Gastrocnemius medialis (tissue), 4 donors: ENCODE measurements around the gene MKNK2. TPM values are rescaled to one million over a fixed set of nuclear protein-coding genes. Genes with fewer than 3 reads are reported as not detected.

ENCODE experiments used
- ATAC-seq, 2 donors: fragments of 150-250 bp; one replicate each; pipeline ENCODE4 v1.9.1; 2016
- DNase-seq, 2 donors: peaks; one replicate each; pipeline ENCODE4 v3.0.0-alpha.2; 2019
- H3K27ac ChIP-seq, 4 donors: fragments of 200-600 bp; sonication (generic); 1 replicate in 1 of 4; 2 replicates in 3 of 4; pipeline ENCODE4 v1.5.1; 2016 to 2018; ENCODE audit warnings: mild to moderate bottlenecking in 2 of 4, moderate library complexity in 1 of 4
- H3K27me3 ChIP-seq, 3 donors: fragments of 200-600 bp; sonication (generic) in 2 of 3; 1 replicate in 1 of 3; 2 replicates in 2 of 3; pipeline versions ENCODE4 v1.5.1 to v1.6.0; 2016 to 2019; ENCODE audit warnings: mild to moderate bottlenecking in 1 of 3, moderate library complexity in 1 of 3
- H3K36me3 ChIP-seq, 2 donors: fragments of 200-600 bp; sonication (generic) in 1 of 2; one replicate each; pipeline ENCODE4 v1.5.1; 2017 to 2018
- H3K4me1 ChIP-seq, 2 donors: fragments of 200-600 bp; sonication (generic) in 1 of 2; one replicate each; pipeline ENCODE4 v1.5.1; 2016 to 2017; ENCODE audit warnings: mild to moderate bottlenecking in 2 of 2
- H3K4me3 ChIP-seq, 4 donors: fragments of 200-600 bp; sonication (generic) in 3 of 4; 1 replicate in 1 of 4; 2 replicates in 3 of 4; pipeline ENCODE4 v1.5.1; 2016 to 2019; ENCODE audit warnings: mild to moderate bottlenecking in 2 of 4
- H3K9me3 ChIP-seq, 3 donors: fragments of 200-600 bp; sonication (generic) in 2 of 3; 1 replicate in 1 of 3; 2 replicates in 2 of 3; pipeline ENCODE4 v1.5.1; 2016 to 2019
- CTCF ChIP-seq, 5 experiments: fragments of 450-650 bp in 3 of 5; fragments of 200-600 bp in 2 of 5; sonication (generic) in 2 of 5; IDR thresholded peaks in 4 of 5; conservative IDR thresholded peaks in 1 of 5; 1 replicate in 4 of 5; 2 replicates in 1 of 5; pipeline ENCODE4 v1.5.1; 2016 to 2019; ENCODE audit warnings: antibody characterized with exemption in 5 of 5, mild to moderate bottlenecking in 3 of 5, moderate library complexity in 3 of 5
- POLR2A ChIP-seq, 2 donors: fragments of 450-650 bp; IDR thresholded peaks; one replicate each; pipeline ENCODE4 v1.6.1; 2017; ENCODE audit warnings: antibody characterized with exemption in 2 of 2, mild to moderate bottlenecking in 2 of 2, moderate library complexity in 2 of 2
- in situ Hi-C, 4 donors: fragments of 200-750 bp; cut with MboI; loops; one replicate each; pipeline versions ENCODE4 v1.15.0 to v1.8.0; 2017; ENCODE audit warnings: low sequenced_read_pairs in 4 of 4
- intact Hi-C: fragments of 100-400 bp; cut with DNase I; formaldehyde crosslinking; loops from one replicate; pipeline ENCODE4 v1.15.1; 2023; ENCODE audit warnings: low total_unique reads
- total RNA-seq, 4 donors: library from RNA; depleted of rRNA; stranded (reverse); fragments of >200 nt; gene quantifications; one replicate each; pipeline versions ENCODE4 v1.1.0 to v1.2.3, GENCODE V29; 2016

MKNK2 gene
- total RNA-seq, 4 donors from 2014 or later: 1,858 to 2,149 (median 1,965) TPM

GRCh38 chr19:2076526-2076944 is 25.5 kb upstream of the MKNK2 start:
- H3K9me3 ChIP-seq: no peaks in the 10 kb centered on the region
- in situ Hi-C loops: loop anchor here in 1 of 4 donors (10.0 kb wide), 1 partner anchor 142 kb away; no protein-coding TSS in a partner anchor
- ATAC-seq: no peak
- no peaks in the 10 kb centered on the region for H3K27me3 ChIP-seq
- no peak overlapping the region for H3K27ac ChIP-seq
- H3K36me3 ChIP-seq: peaks cover 0 to 70% of the 10 kb centered on the region in 2 donors
- TF ChIP-seq CTCF (IDR thresholded peaks at IDR 0.05 in 4 of 5, conservative IDR thresholded peaks at IDR 0.05 in 1 of 5) (no peak), POLR2A (IDR thresholded peaks at IDR 0.05) (no peak)
- intact Hi-C loops: no loop called here
- no peak for DNase-seq
- H3K4me3 ChIP-seq: no peak overlapping the region
- no peaks in the 10 kb centered on the region for H3K4me1 ChIP-seq

GRCh38 chr19:2072757-2073551 is 21.9 kb upstream of the MKNK2 start:
- Histone ChIP-seq H3K27me3 (no peaks in the 10 kb centered on the region), H3K27ac (no peak overlapping the region), H3K4me3 (no peak overlapping the region), H3K36me3 (peaks cover 0 to 63% of the 10 kb centered on the region in 2 donors), H3K9me3 (no peaks in the 10 kb centered on the region), H3K4me1 (no peaks in the 10 kb centered on the region)
- ATAC-seq: no peak
- no peak for DNase-seq
- TF ChIP-seq POLR2A (IDR thresholded peaks at IDR 0.05) (no peak), CTCF (IDR thresholded peaks at IDR 0.05 in 4 of 5, conservative IDR thresholded peaks at IDR 0.05 in 1 of 5) (no peak)
- intact Hi-C loops (no loop called here), in situ Hi-C loops (loop anchor here in 1 of 4 donors (10.0 kb wide), 1 partner anchor 138 kb away; no protein-coding TSS in a partner anchor)

GRCh38 chr19:2070986-2071673 is 20.1 kb upstream of the MKNK2 start:
- intact Hi-C loops: no loop called here
- in situ Hi-C loops: loop anchor here in 1 of 4 donors (10.0 kb wide), 1 partner anchor 136 kb away; no protein-coding TSS in a partner anchor
- Histone ChIP-seq H3K36me3 (peaks cover 0 to 45% of the 10 kb centered on the region in 2 donors), H3K27ac (no peak overlapping the region), H3K4me1 (no peaks in the 10 kb centered on the region), H3K9me3 (no peaks in the 10 kb centered on the region), H3K4me3 (no peak overlapping the region), H3K27me3 (no peaks in the 10 kb centered on the region)
- TF ChIP-seq POLR2A (IDR thresholded peaks at IDR 0.05) (no peak), CTCF (IDR thresholded peaks at IDR 0.05 in 4 of 5, conservative IDR thresholded peaks at IDR 0.05 in 1 of 5) (no peak)
- no peak for ATAC-seq
- no peak for DNase-seq

GRCh38 chr19:2070436-2070827 is 19.4 kb upstream of the MKNK2 start:
- TF ChIP-seq POLR2A (IDR thresholded peaks at IDR 0.05) (no peak), CTCF (IDR thresholded peaks at IDR 0.05 in 4 of 5, conservative IDR thresholded peaks at IDR 0.05 in 1 of 5) (no peak)
- no peaks in the 10 kb centered on the region for H3K9me3 ChIP-seq
- peaks cover 0 to 2% of the 10 kb centered on the region in 2 donors for H3K4me1 ChIP-seq
- H3K27me3 ChIP-seq: no peaks in the 10 kb centered on the region
- no peak for ATAC-seq
- no peak for DNase-seq
- intact Hi-C loops (no loop called here), in situ Hi-C loops (loop anchor here in 1 of 4 donors (10.0 kb wide), 1 partner anchor 136 kb away; no protein-coding TSS in a partner anchor)
- no peak overlapping the region for H3K4me3 ChIP-seq
- peaks cover 0 to 44% of the 10 kb centered on the region in 2 donors for H3K36me3 ChIP-seq
- H3K27ac ChIP-seq: peak overlapping the region in 1 of 4 donors; percentile 48
